Fibroblast of villous mesenchyme (primary cell): ENCODE results near the gene TMEM202. TPM values are rescaled to one million over a fixed set of nuclear protein-coding genes. Genes with fewer than 3 reads are reported as not detected.
A peak's percentile ranks its signal among the peaks of the same experiment; 100 is the strongest.

Experiments used
- DNase-seq: peaks from one replicate; pipeline ENCODE4 v3.0.0-alpha.2; 2010; ENCODE audit warnings: low read depth
- H3K4me3 ChIP-seq: 2 replicates; pipeline ENCODE4 v1.5.1; 2011; ENCODE audit warnings: low read depth, mild to moderate bottlenecking, low read length
- CTCF ChIP-seq: IDR thresholded peaks from 2 replicates; pipeline ENCODE4 v1.5.1; 2012; ENCODE audit warnings: low read depth, mild to moderate bottlenecking, low read length; ENCODE audit not compliant: insufficient read depth
- total RNA-seq: library from RNA; depleted of rRNA; stranded (reverse); fragments of >200 nt; gene quantifications from 2 replicates; pipeline ENCODE4 v1.2.3, GENCODE V29; 2012

The TMEM202 gene
- not detected in 2 replicates for total RNA-seq

- no peak for DNase-seq
- H3K4me3 ChIP-seq: no peak within 1 kb of the TSS
- no peak for TF ChIP-seq CTCF
These were observed at the start of gene TMEM202 for GRCh38 chr15:72397796-72398588. Gene TMEM202 (plus strand): TSS chr15:72398305. CDS start chr15:72398327, 22 bp downstream.

GRCh38 chr15:72353266-72353665, 44.8 kb upstream of the TMEM202 start:
- H3K4me3 ChIP-seq: no peak overlapping the region
- DNase-seq: peak; percentile 9
- no peak for TF ChIP-seq CTCF

- no peak overlapping the region for H3K4me3 ChIP-seq
These were observed 43.6 kb upstream of the TMEM202 start for GRCh38 chr15:72354496-72354895.

GRCh38 chr15:72358121-72358520, 40.0 kb upstream of the TMEM202 start:
- no peak for DNase-seq
- no peak overlapping the region for H3K4me3 ChIP-seq
- no peak for TF ChIP-seq CTCF

More at GRCh38 chr15:72354496-72354895, 43.6 kb upstream of the TMEM202 start:
- no peak for DNase-seq
- TF ChIP-seq CTCF: no peak

- peak; percentile 68 for DNase-seq
- no peak overlapping the region for H3K4me3 ChIP-seq
- TF ChIP-seq CTCF: no peak
These were observed 39.4 kb upstream of the TMEM202 start for GRCh38 chr15:72358650-72359171.

- H3K4me3 ChIP-seq: no peak overlapping the region
- no peak for TF ChIP-seq CTCF
- no peak for DNase-seq
These were observed 36.9 kb upstream of the TMEM202 start for GRCh38 chr15:72361176-72361575.
